IPS-NIHi7 (cell line): Measurements from ENCODE around the gene CT83.
A peak's percentile ranks its signal among the peaks of the same experiment; 100 is the strongest.

ENCODE experiments used
- DNase-seq: peaks from one replicate; pipeline ENCODE4 v3.0.0; 2012; ENCODE audit warnings: mixed read lengths; ENCODE audit errors: extremely low spot score

Gene CT83, protein sequence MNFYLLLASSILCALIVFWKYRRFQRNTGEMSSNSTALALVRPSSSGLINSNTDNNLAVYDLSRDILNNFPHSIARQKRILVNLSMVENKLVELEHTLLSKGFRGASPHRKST

GRCh38 chrX:116462822-116463221 is at the start of gene CT83:
Gene CT83, minus strand, starts transcription at chrX:116462976. Its CDS starts 120 bp downstream, at chrX:116462856.
- no peak for DNase-seq

DNA sequence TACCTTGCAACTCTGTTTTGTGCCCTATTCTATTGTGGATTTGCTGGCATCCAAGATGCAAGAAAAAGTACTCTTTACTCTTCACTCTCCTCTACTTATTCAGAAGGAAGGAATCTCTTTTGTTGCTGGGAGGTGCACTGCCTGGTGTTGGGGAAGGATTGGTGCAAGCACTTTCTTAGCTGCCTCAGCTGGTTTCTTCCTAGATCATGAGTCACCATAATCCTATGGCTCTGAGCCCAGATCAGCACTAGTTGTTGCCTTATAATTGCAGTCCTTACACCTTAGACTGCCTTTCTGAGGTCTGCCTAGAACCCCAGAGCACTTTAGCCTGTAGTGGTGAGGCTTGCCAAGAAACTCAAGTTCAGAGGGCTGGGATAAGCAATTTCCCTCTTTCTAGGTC is 37.0 kb upstream of the CT83 start:
- peak; percentile 9 for DNase-seq

DNA sequence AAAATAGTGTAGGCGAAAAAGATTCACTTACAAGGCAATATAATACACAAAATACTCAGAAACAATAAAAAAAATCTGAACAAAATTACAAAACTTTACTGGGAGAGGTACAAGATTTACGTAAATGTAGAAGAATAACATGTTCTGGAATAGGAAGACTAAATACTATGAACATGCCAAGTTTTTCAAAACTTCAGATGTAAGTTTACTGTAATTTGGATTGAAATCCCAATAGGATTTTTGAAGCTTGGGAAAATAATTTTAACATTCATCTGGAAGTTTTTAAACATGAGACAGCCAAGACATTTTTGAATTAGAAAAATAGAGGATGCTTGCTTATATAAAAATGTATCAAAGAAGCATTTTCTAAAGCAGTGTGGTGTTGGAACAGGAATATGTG is 30.5 kb upstream of the CT83 start:
- no peak for DNase-seq

DNA sequence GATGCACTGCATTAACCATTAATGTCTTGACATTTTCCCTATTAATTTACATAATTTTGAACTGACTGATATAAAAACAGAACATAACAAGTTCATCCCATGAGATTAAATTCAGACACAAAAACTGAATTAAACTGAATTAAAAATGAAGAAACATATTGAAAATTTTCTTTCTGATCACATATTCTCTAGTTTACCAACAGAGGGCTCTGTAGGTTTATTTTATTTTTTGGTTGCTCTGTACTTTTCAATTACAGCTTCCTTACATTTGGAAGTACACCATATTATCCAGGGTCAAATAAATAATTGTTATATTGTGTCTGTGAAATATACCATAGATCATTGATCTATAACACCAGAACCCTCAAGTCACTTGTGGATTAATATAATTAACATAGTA is 27.3 kb upstream of the CT83 start:
- no peak for DNase-seq

- no peak for DNase-seq
Measured at GRCh38 chrX:116480059-116480458, 17.3 kb upstream of the CT83 start.

DNA sequence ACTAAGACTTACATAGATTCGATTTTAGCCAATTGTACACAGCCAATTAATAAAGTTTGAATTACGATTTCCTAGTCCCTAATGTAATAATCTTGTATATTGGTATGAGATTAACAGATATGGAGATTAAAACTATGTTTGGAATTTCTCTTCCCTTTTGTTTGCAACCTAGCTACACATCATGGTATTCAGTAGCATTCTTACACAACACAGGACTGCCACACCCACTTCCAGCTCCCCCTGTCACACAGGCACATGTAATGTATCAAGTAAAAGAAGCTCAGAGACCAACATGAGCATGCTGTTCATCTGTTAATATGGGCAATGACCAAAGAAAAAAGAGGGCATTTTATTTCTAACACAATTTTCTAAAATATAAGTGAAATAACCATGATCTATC is 13.6 kb downstream of the CT83 start:
- no peak for DNase-seq

DNA sequence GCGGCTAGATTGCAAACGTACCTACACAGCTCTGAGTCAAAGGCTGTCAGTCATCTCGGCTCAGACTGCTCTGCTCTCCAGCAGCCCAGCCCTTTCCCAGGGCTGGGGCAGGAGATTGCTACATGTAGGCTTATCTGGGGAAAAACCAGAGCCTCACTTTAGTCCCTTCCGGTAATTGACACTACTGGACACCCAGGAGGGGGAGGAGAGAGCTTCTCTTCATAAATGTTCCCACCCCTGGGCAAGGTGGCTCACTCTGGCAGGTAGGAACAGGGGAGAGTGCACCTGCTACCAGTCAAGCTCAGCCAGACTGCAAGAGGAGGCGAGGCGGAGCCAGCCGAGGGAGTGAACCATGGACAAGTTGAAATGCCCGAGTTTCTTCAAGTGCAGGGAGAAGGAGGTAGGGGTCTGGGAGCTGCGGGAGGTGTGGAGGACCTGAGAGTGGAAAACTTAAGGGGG is 26.4 kb downstream of the CT83 start, which contains the start of gene SLC6A14:
TSS of gene SLC6A14 (plus strand) at position 249 of the 459 bp plus-strand sequence. CDS start at position 353, 104 bp downstream.
- peak; percentile 8 for DNase-seq

DNA sequence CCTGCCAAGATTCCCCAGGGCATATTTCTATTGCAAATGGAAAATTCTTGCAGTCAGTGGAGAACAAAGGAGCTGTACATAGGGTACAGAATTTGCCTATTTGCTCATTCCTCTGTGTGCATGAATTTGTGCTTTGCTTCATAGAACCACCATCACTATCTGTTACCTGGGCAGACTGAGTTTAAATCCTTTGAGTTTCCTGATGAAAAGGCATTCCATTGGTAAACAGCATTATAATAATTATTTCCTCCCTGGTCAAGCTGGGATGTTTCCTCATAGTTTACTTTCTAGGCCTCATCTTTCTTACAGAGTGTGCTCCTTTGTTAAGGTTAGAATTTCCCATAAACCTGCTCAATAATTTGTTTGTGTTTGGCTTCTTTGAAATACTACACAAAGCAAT is 27.2 kb downstream of the CT83 start:
- DNase-seq: no peak

- DNase-seq: no peak
Measured at GRCh38 chrX:116427978-116428377, 34.8 kb downstream of the CT83 start.

- no peak for DNase-seq
Measured at GRCh38 chrX:116417968-116418367, 44.8 kb downstream of the CT83 start.

GRCh38 chrX:116417214-116417613 is 45.6 kb downstream of the CT83 start:
- no peak for DNase-seq

GRCh38 chrX:116413273-116413672 is 49.5 kb downstream of the CT83 start:
- DNase-seq: no peak
